Mucosa of descending colon (tissue), 3 donors: Measurements from ENCODE around the gene PRKCE. TPM values are rescaled to one million over a fixed set of nuclear protein-coding genes. Genes with fewer than 3 reads are reported as not detected.

ENCODE experiments used
- ATAC-seq: fragments of 200-7000 bp; cut with Tn5 transposase; one replicate; pipeline ENCODE4 v1.9.1; 2020; ENCODE audit warnings: mild to moderate bottlenecking, moderate library complexity
- DNase-seq, 3 donors: peaks; one replicate each; pipeline ENCODE4 v3.0.0-alpha.2; 2020
- H3K36me3 ChIP-seq: fragments of 200-600 bp; one replicate; pipeline ENCODE4 v1.8.0; 2021; ENCODE audit warnings: low read depth, mild to moderate bottlenecking
- H3K4me1 ChIP-seq: fragments of 200-600 bp; one replicate; pipeline ENCODE4 v1.8.0; 2021; ENCODE audit warnings: low read depth, mild to moderate bottlenecking
- H3K4me3 ChIP-seq: fragments of 200-600 bp; one replicate; pipeline ENCODE4 v1.8.0; 2021; ENCODE audit warnings: mild to moderate bottlenecking
- H3K9me3 ChIP-seq: fragments of 200-600 bp; one replicate; pipeline ENCODE4 v1.8.0; 2021; ENCODE audit warnings: mild to moderate bottlenecking
- CTCF ChIP-seq: fragments of 200-600 bp; IDR thresholded peaks from one replicate; pipeline ENCODE4 v1.8.0; 2022; ENCODE audit warnings: antibody characterized with exemption, mild to moderate bottlenecking
- intact Hi-C, 2 donors: fragments of 100-400 bp; cut with DNase I in 1 of 2; cut with micrococcal nuclease in 1 of 2; formaldehyde crosslinking; loops; one replicate each; pipeline versions ENCODE4 v1.11.0 to v1.11.1; 2022; cut with DNase I, micrococcal nuclease
- total RNA-seq, 3 donors: library from RNA; stranded (reverse); fragmentation: NEBNext Ultra II Directional in 2 of 3; extraction: Animal tissue kit (Norgen Biotek cat#: 25700) in 2 of 3; gene quantifications; one replicate each; pipeline versions ENCODE4 v1.2.1 to v1.2.4, GENCODE V29; 2021 to 2023
- donor health status: DM: no; HTN: no; CAD: no; lungs with moderate emphysema.
- donor health status: DM: no; HTN: no; CAD: no.
- donor health status: DM: no; HTN: yes; CAD: no.

Gene PRKCE
- total RNA-seq, 3 donors from 2014 or later = 24.5 to 52.0 (median 32.7) TPM

- Histone ChIP-seq H3K9me3 (no peaks in the 10 kb centered on the region), H3K4me1 (no peaks in the 10 kb centered on the region), H3K36me3 (no peaks in the 10 kb centered on the region), H3K4me3 (no peak overlapping the region)
- intact Hi-C loops = no loop called here
- TF ChIP-seq CTCF = no peak
- ATAC-seq (no peak), DNase-seq (no peak)
These were observed 425.4 kb downstream of the PRKCE start for GRCh38 chr2:46076875-46077274.

- ATAC-seq = no peak
- Histone ChIP-seq H3K36me3 (no peaks in the 10 kb centered on the region), H3K4me1 (no peaks in the 10 kb centered on the region), H3K9me3 (no peaks in the 10 kb centered on the region), H3K4me3 (no peak overlapping the region)
- intact Hi-C loops = no loop called here
- TF ChIP-seq CTCF = no peak
- DNase-seq = no peak
These were observed 426.1 kb downstream of the PRKCE start for GRCh38 chr2:46077522-46078107.

GRCh38 chr2:46079985-46080560 is 428.6 kb downstream of the PRKCE start:
- no peaks in the 10 kb centered on the region for H3K36me3 ChIP-seq
- no peak overlapping the region for H3K4me3 ChIP-seq
- ATAC-seq (no peak), DNase-seq (no peak)
- no peaks in the 10 kb centered on the region for H3K4me1 ChIP-seq
- H3K9me3 ChIP-seq = no peaks in the 10 kb centered on the region
- no peak for TF ChIP-seq CTCF
- intact Hi-C loops = no loop called here

- Histone ChIP-seq H3K9me3 (no peaks in the 10 kb centered on the region), H3K36me3 (no peaks in the 10 kb centered on the region), H3K4me3 (no peak overlapping the region), H3K4me1 (no peaks in the 10 kb centered on the region)
- ATAC-seq (peak; percentile 42), DNase-seq (peak in 2 of 3 donors; percentile 27 to 57)
- TF ChIP-seq CTCF = no peak
- intact Hi-C loops = no loop called here
These were observed 431.3 kb downstream of the PRKCE start for GRCh38 chr2:46082531-46083485.

- ATAC-seq = no peak
These were observed 435.1 kb downstream of the PRKCE start for GRCh38 chr2:46086578-46087070.

More at GRCh38 chr2:46086578-46087070, 435.1 kb downstream of the PRKCE start:
- H3K4me3 ChIP-seq = no peak overlapping the region
- H3K9me3 ChIP-seq = no peaks in the 10 kb centered on the region
- TF ChIP-seq CTCF = no peak
- no peaks in the 10 kb centered on the region for H3K36me3 ChIP-seq
- intact Hi-C loops = no loop called here
- H3K4me1 ChIP-seq = no peaks in the 10 kb centered on the region
- DNase-seq = no peak
